Measurements from ENCODE around the gene NRXN3. TPM values are rescaled to one million over a fixed set of nuclear protein-coding genes. Genes with fewer than 3 reads are reported as not detected.

NRXN3 gene
- polyA plus RNA-seq, 1 of the 3 experiments (the other 2 are of a cell fraction) = 1.6 TPM

- POLR2A ChIA-PET = no interaction called here
- CTCF ChIA-PET = no interaction called here
- TF ChIP-seq PBX3 (IDR thresholded peaks at IDR 0.05) = peak; percentile 99
- TF ChIP-seq FOXJ3 (CRISPR knock-in tag; IDR thresholded peaks at IDR 0.05) = no peak
- TF ChIP-seq RXRA (IDR thresholded peaks at IDR 0.05; ENCODE audit: borderline replicate concordance, low read depth) = peak; percentile 85
- TF ChIP-seq GABPA (IDR thresholded peaks at IDR 0.05; ENCODE audit: low read depth) = no peak
- 0 out of 2 replicates have a peak, but pooled peaks have one; percentile 14 for TF ChIP-seq REST (IDR thresholded peaks at IDR 0.05; ENCODE audit: low read depth, low read length)
- peak; percentile 39 for TF ChIP-seq CTCF (IDR thresholded peaks at IDR 0.05)
- no peak for TF ChIP-seq ELF1 (IDR thresholded peaks at IDR 0.05)
- no peak for TF ChIP-seq USF2 (IDR thresholded peaks at IDR 0.05; ENCODE audit: borderline replicate concordance, low read depth, low read length)
- peak; percentile 98 for TF ChIP-seq JUND (IDR thresholded peaks at IDR 0.05)
- TF ChIP-seq MXI1 (IDR thresholded peaks at IDR 0.05; ENCODE audit: low read depth, low read length) = no peak
- TF ChIP-seq SIN3A (IDR thresholded peaks at IDR 0.05; ENCODE audit: borderline replicate concordance, low read depth, low read length) = peak; percentile 78
- TF ChIP-seq RFX5 (IDR thresholded peaks at IDR 0.05; ENCODE audit: low read length) = no peak
- TF ChIP-seq TEAD4 (IDR thresholded peaks at IDR 0.05; ENCODE audit: borderline replicate concordance, insufficient read depth) = peak; percentile 77; the same call in 1 of the 2 replicates
- TF ChIP-seq NRF1 (IDR thresholded peaks at IDR 0.05; ENCODE audit: low read depth, low read length) = no peak
- no peak for TF ChIP-seq GATA2 (CRISPR knock-in tag; IDR thresholded peaks at IDR 0.05)
- no peak for TF ChIP-seq SMC3 (IDR thresholded peaks at IDR 0.05; ENCODE audit: low read depth, low read length)
- TF ChIP-seq IRF3 (IDR thresholded peaks at IDR 0.05; ENCODE audit: low read depth, low read length) = no peak
- 0 out of 2 replicates have a peak, but pooled peaks have one; percentile 5 for TF ChIP-seq USF1 (IDR thresholded peaks at IDR 0.05; ENCODE audit: borderline replicate concordance, low read depth)
- TF ChIP-seq FOXM1 (IDR thresholded peaks at IDR 0.05; ENCODE audit: low read depth) = peak; percentile 69
- peak; percentile 82; the same call in 1 of the 2 replicates for TF ChIP-seq POLR2AphosphoS5 (IDR thresholded peaks at IDR 0.05; ENCODE audit: low read depth, low read length)
- peak; percentile 96 for TF ChIP-seq FOSL2 (IDR thresholded peaks at IDR 0.05; ENCODE audit: borderline replicate concordance, low read depth)
- no peak for TF ChIP-seq RCOR1 (IDR thresholded peaks at IDR 0.05; ENCODE audit: low read length)
- no peak for TF ChIP-seq CHD2 (IDR thresholded peaks at IDR 0.05; ENCODE audit: low read length, partially characterized antibody)
Measured at GRCh38 chr14:79369359-79370332, 1199.5 kb downstream of the NRXN3 start.

More at GRCh38 chr14:79369359-79370332, 1199.5 kb downstream of the NRXN3 start:
- no peaks in the 10 kb centered on the region for H3K79me2 ChIP-seq (ENCODE audit: insufficient read depth)
- peak overlapping the region; percentile 78 to 79; a peak in 3 of 4 replicates for H3K27ac ChIP-seq (ENCODE audit: low read depth in 2 of 2, low read length in 1 of 2)
- H3K4me1 ChIP-seq (ENCODE audit: control insufficient read depth in 1 of 2, insufficient read depth in 2 of 2, low read depth in 1 of 2, low read length in 1 of 2) = no peaks in the 10 kb centered on the region; a peak in 1 of 4 replicates
- peak; percentile 11 for DNase-seq
- peaks cover 9% of the 10 kb centered on the region for H3F3A ChIP-seq (replicated peaks; ENCODE audit: insufficient read depth)
- H3K36me3 ChIP-seq (replicated peaks in 1 of 2; ENCODE audit: control insufficient read depth in 1 of 2, insufficient read depth in 2 of 2, low read length in 1 of 2) = no peaks in the 10 kb centered on the region
- H3K4me3 ChIP-seq (ENCODE audit: low read depth in 2 of 2, low read length in 1 of 2) = no peak overlapping the region
- no peaks in the 10 kb centered on the region for H4K20me1 ChIP-seq (ENCODE audit: insufficient read depth)
- no peak overlapping the region for H2AFZ ChIP-seq (ENCODE audit: low read depth)
- 21% methylated on average over 10 of the region's 10 CpGs for WGBS (ENCODE audit: low lambda C conversion rate)
- H3K9ac ChIP-seq = no peak overlapping the region
- no peaks in the 10 kb centered on the region for H3K9me3 ChIP-seq
- H3K27me3 ChIP-seq (ENCODE audit: insufficient read depth) = no peaks in the 10 kb centered on the region
- H3K4me2 ChIP-seq = no peak overlapping the region
- no peaks in the 10 kb centered on the region for H3K9me2 ChIP-seq

All from SK-N-SH (cell line).